H1 (cell line): ENCODE data around the gene FRMD4A. TPM values are rescaled to one million over a fixed set of nuclear protein-coding genes. Genes with fewer than 3 reads are reported as not detected.

Experiments
- polyA plus RNA-seq, 7 experiments: library from polyadenylated mRNA; depleted of rRNA in 3 of 7; stranded (reverse) in 5 of 7; unstranded in 2 of 7; fragments of >200 nt in 5 of 7; fragments of 200-250 nt in 2 of 7; gene quantifications; 1 replicate in 5 of 7; 2 replicates in 1 of 7; 4 replicates in 1 of 7; pipeline versions ENCODE4 v1.2.1 to v1.2.3, GENCODE V29; 2011 to 2013; ENCODE audit warnings: missing spikeins in 2 of 7, mixed read lengths in 2 of 7
- total RNA-seq: library from RNA; stranded (reverse); fragmentation: NEBNext Ultra II Directional; extraction: Animal tissue kit (Norgen Biotek cat#: 25700); gene quantifications from 2 replicates; pipeline ENCODE4 v1.2.1, GENCODE V29; 2021
- TF ChIP-seq, protein P1 (sequence below): fragments of 300-600 bp; sonication (generic); IDR thresholded peaks from 2 replicates; pipeline ENCODE4 v1.7.1; 2012; ENCODE audit warnings: low read length, moderate library complexity, mild to moderate bottlenecking, inconsistent platforms; ENCODE audit not compliant: insufficient replicate concordance

FRMD4A gene
- total and polyA plus RNA-seq, 2 of the 8 experiments (the other 6 are each of a cell fraction or from before 2014, with no cell fraction given), result 38.6 to 39.6 TPM

DNA sequence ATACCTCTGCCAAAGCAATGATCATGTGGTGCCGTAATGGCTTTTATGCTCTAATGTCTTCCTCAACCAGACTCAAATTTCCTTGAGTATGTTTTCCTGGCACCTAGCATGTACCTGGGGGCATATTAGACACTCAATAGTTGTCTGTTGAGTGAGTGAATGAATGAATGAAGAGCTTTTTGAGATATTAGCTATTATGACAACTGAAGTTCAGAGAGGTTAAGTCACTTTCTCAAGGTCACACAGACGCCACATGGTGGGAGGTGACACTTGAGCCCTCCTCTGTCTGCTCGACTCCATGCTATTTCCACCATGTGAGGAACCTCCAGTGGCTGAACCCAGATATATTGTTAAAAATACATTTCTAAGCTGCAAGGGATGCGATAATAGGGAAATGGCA, 611.9 kb downstream of the FRMD4A start (continued):
- TF ChIP-seq, protein P1, sequence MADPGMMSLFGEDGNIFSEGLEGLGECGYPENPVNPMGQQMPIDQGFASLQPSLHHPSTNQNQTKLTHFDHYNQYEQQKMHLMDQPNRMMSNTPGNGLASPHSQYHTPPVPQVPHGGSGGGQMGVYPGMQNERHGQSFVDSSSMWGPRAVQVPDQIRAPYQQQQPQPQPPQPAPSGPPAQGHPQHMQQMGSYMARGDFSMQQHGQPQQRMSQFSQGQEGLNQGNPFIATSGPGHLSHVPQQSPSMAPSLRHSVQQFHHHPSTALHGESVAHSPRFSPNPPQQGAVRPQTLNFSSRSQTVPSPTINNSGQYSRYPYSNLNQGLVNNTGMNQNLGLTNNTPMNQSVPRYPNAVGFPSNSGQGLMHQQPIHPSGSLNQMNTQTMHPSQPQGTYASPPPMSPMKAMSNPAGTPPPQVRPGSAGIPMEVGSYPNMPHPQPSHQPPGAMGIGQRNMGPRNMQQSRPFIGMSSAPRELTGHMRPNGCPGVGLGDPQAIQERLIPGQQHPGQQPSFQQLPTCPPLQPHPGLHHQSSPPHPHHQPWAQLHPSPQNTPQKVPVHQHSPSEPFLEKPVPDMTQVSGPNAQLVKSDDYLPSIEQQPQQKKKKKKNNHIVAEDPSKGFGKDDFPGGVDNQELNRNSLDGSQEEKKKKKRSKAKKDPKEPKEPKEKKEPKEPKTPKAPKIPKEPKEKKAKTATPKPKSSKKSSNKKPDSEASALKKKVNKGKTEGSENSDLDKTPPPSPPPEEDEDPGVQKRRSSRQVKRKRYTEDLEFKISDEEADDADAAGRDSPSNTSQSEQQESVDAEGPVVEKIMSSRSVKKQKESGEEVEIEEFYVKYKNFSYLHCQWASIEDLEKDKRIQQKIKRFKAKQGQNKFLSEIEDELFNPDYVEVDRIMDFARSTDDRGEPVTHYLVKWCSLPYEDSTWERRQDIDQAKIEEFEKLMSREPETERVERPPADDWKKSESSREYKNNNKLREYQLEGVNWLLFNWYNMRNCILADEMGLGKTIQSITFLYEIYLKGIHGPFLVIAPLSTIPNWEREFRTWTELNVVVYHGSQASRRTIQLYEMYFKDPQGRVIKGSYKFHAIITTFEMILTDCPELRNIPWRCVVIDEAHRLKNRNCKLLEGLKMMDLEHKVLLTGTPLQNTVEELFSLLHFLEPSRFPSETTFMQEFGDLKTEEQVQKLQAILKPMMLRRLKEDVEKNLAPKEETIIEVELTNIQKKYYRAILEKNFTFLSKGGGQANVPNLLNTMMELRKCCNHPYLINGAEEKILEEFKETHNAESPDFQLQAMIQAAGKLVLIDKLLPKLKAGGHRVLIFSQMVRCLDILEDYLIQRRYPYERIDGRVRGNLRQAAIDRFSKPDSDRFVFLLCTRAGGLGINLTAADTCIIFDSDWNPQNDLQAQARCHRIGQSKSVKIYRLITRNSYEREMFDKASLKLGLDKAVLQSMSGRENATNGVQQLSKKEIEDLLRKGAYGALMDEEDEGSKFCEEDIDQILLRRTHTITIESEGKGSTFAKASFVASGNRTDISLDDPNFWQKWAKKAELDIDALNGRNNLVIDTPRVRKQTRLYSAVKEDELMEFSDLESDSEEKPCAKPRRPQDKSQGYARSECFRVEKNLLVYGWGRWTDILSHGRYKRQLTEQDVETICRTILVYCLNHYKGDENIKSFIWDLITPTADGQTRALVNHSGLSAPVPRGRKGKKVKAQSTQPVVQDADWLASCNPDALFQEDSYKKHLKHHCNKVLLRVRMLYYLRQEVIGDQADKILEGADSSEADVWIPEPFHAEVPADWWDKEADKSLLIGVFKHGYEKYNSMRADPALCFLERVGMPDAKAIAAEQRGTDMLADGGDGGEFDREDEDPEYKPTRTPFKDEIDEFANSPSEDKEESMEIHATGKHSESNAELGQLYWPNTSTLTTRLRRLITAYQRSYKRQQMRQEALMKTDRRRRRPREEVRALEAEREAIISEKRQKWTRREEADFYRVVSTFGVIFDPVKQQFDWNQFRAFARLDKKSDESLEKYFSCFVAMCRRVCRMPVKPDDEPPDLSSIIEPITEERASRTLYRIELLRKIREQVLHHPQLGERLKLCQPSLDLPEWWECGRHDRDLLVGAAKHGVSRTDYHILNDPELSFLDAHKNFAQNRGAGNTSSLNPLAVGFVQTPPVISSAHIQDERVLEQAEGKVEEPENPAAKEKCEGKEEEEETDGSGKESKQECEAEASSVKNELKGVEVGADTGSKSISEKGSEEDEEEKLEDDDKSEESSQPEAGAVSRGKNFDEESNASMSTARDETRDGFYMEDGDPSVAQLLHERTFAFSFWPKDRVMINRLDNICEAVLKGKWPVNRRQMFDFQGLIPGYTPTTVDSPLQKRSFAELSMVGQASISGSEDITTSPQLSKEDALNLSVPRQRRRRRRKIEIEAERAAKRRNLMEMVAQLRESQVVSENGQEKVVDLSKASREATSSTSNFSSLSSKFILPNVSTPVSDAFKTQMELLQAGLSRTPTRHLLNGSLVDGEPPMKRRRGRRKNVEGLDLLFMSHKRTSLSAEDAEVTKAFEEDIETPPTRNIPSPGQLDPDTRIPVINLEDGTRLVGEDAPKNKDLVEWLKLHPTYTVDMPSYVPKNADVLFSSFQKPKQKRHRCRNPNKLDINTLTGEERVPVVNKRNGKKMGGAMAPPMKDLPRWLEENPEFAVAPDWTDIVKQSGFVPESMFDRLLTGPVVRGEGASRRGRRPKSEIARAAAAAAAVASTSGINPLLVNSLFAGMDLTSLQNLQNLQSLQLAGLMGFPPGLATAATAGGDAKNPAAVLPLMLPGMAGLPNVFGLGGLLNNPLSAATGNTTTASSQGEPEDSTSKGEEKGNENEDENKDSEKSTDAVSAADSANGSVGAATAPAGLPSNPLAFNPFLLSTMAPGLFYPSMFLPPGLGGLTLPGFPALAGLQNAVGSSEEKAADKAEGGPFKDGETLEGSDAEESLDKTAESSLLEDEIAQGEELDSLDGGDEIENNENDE, result no peak
- TF ChIP-seq, all 59 proteins: peak for 1
